HEK293 (cell line): ENCODE data around the gene THSD4.
A peak's percentile ranks its signal among the peaks of the same experiment; 100 is the strongest.

Experiments used
- BCL11A ChIP-seq: fragments of 450-650 bp; formaldehyde crosslinking; IDR thresholded peaks from 2 replicates; pipeline ENCODE4 v1.5.1; 2016; ENCODE audit warnings: low read depth, missing biosample characterization, missing genetic modification characterization
- MEIS1 ChIP-seq: sonication (generic); formaldehyde crosslinking; IDR thresholded peaks from 2 replicates; pipeline ENCODE4 v1.8.1; 2022; ENCODE audit warnings: missing genetic modification reagents, mild to moderate bottlenecking, borderline replicate concordance
- REPIN1 ChIP-seq: fragments of 450-650 bp; formaldehyde crosslinking; IDR thresholded peaks from 2 replicates; pipeline ENCODE4 v1.5.1; 2017; ENCODE audit warnings: missing biosample characterization, missing genetic modification characterization, low read depth
- SP7 ChIP-seq: fragments of 450-650 bp; formaldehyde crosslinking; IDR thresholded peaks from 2 replicates; pipeline ENCODE4 v1.5.1; 2016; ENCODE audit warnings: missing biosample characterization, missing genetic modification characterization
- ZBTB7A ChIP-seq: fragments of 450-650 bp; formaldehyde crosslinking; IDR thresholded peaks from 2 replicates; pipeline ENCODE4 v1.5.1; 2016; ENCODE audit warnings: low read depth, missing biosample characterization, missing genetic modification characterization
- ZFP69B ChIP-seq: fragments of 450-650 bp; formaldehyde crosslinking; IDR thresholded peaks from 2 replicates; pipeline ENCODE4 v1.5.1; 2016; ENCODE audit warnings: missing biosample characterization, missing genetic modification characterization
- ZNF10 ChIP-seq: fragments of 450-650 bp; formaldehyde crosslinking; IDR thresholded peaks from 2 replicates; pipeline ENCODE4 v1.5.1; 2017; ENCODE audit warnings: missing biosample characterization, missing genetic modification characterization
- ZNF114 ChIP-seq: fragments of 450-650 bp; formaldehyde crosslinking; IDR thresholded peaks from 2 replicates; pipeline ENCODE4 v1.5.0; 2017; ENCODE audit warnings: missing biosample characterization, missing genetic modification characterization
- ZNF133 ChIP-seq: fragments of 450-650 bp; formaldehyde crosslinking; IDR thresholded peaks from 2 replicates; pipeline ENCODE4 v1.5.1; 2016; ENCODE audit warnings: missing biosample characterization, missing genetic modification characterization
- ZNF174 ChIP-seq: fragments of 450-650 bp; formaldehyde crosslinking; IDR thresholded peaks from 2 replicates; pipeline ENCODE4 v1.5.0; 2017; ENCODE audit warnings: missing biosample characterization, mild to moderate bottlenecking, missing genetic modification characterization
- ZNF2 ChIP-seq: fragments of 450-650 bp; formaldehyde crosslinking; IDR thresholded peaks from 2 replicates; pipeline ENCODE4 v1.5.1; 2016; ENCODE audit warnings: missing biosample characterization, missing genetic modification characterization
- ZNF23 ChIP-seq: fragments of 450-650 bp; formaldehyde crosslinking; IDR thresholded peaks from 2 replicates; pipeline ENCODE4 v1.5.1; 2016; ENCODE audit warnings: missing biosample characterization, missing genetic modification characterization, borderline replicate concordance
- ZNF335 ChIP-seq: fragments of 450-650 bp; formaldehyde crosslinking; conservative IDR thresholded peaks from 2 replicates; pipeline ENCODE4 v1.5.1; 2016; ENCODE audit warnings: missing biosample characterization, missing genetic modification characterization
- ZNF350 ChIP-seq: fragments of 450-650 bp; formaldehyde crosslinking; IDR thresholded peaks from 2 replicates; pipeline ENCODE4 v1.5.0; 2017; ENCODE audit warnings: missing biosample characterization, mild to moderate bottlenecking, missing genetic modification characterization
- ZNF37A ChIP-seq: fragments of 450-650 bp; IDR thresholded peaks from 2 replicates; pipeline ENCODE4 v1.5.1; 2018; ENCODE audit warnings: missing biosample characterization, missing genetic modification characterization
- ZNF426 ChIP-seq: fragments of 450-650 bp; formaldehyde crosslinking; IDR thresholded peaks from 2 replicates; pipeline ENCODE4 v1.5.1; 2017; ENCODE audit warnings: missing biosample characterization, missing genetic modification characterization, mild to moderate bottlenecking, inconsistent platforms, moderate library complexity
- ZNF473 ChIP-seq: fragments of 450-650 bp; formaldehyde crosslinking; IDR thresholded peaks from 2 replicates; pipeline ENCODE4 v1.5.1; 2017; ENCODE audit warnings: missing biosample characterization, missing genetic modification characterization
- ZNF501 ChIP-seq: fragments of 450-650 bp; formaldehyde crosslinking; IDR thresholded peaks from 2 replicates; pipeline ENCODE4 v1.5.1; 2016; ENCODE audit warnings: missing biosample characterization, missing genetic modification characterization
- ZNF510 ChIP-seq: fragments of 450-650 bp; formaldehyde crosslinking; IDR thresholded peaks from 2 replicates; pipeline ENCODE4 v1.5.1; 2018; ENCODE audit warnings: mild to moderate bottlenecking, missing genetic modification characterization, missing biosample characterization; ENCODE audit not compliant: insufficient replicate concordance
- ZNF544 ChIP-seq: fragments of 450-650 bp; formaldehyde crosslinking; IDR thresholded peaks from 2 replicates; pipeline ENCODE4 v1.5.0; 2017; ENCODE audit warnings: missing biosample characterization, missing genetic modification characterization
- ZNF548 ChIP-seq: fragments of 450-650 bp; formaldehyde crosslinking; IDR thresholded peaks from 2 replicates; pipeline ENCODE4 v1.5.1; 2016; ENCODE audit warnings: missing biosample characterization, missing genetic modification characterization
- ZNF585B ChIP-seq: fragments of 450-650 bp; formaldehyde crosslinking; IDR thresholded peaks from 2 replicates; pipeline ENCODE4 v1.5.1; 2016; ENCODE audit warnings: missing biosample characterization, missing genetic modification characterization
- ZNF596 ChIP-seq: fragments of 450-650 bp; IDR thresholded peaks from 2 replicates; pipeline ENCODE4 v1.5.0; 2018; ENCODE audit warnings: missing biosample characterization, mild to moderate bottlenecking, missing genetic modification characterization, moderate library complexity
- ZNF610 ChIP-seq: fragments of 450-650 bp; formaldehyde crosslinking; IDR thresholded peaks from 2 replicates; pipeline ENCODE4 v1.5.1; 2016; ENCODE audit warnings: missing biosample characterization, missing genetic modification characterization, borderline replicate concordance
- ZNF623 ChIP-seq: fragments of 450-650 bp; formaldehyde crosslinking; IDR thresholded peaks from 2 replicates; pipeline ENCODE4 v1.5.1; 2016; ENCODE audit warnings: missing biosample characterization, missing genetic modification characterization
- ZNF664 ChIP-seq: fragments of 450-650 bp; formaldehyde crosslinking; IDR thresholded peaks from 2 replicates; pipeline ENCODE4 v1.5.1; 2016; ENCODE audit warnings: missing biosample characterization, missing genetic modification characterization
- ZNF768 ChIP-seq: fragments of 450-650 bp; formaldehyde crosslinking; IDR thresholded peaks from 2 replicates; pipeline ENCODE4 v1.5.1; 2018; ENCODE audit warnings: missing biosample characterization, mild to moderate bottlenecking, missing genetic modification characterization
- ZNF785 ChIP-seq: fragments of 450-650 bp; formaldehyde crosslinking; IDR thresholded peaks from 2 replicates; pipeline ENCODE4 v1.5.1; 2016; ENCODE audit warnings: missing biosample characterization, missing genetic modification characterization
- ZNF791 ChIP-seq: fragments of 450-650 bp; formaldehyde crosslinking; IDR thresholded peaks from 2 replicates; pipeline ENCODE4 v1.5.1; 2016; ENCODE audit warnings: missing biosample characterization, missing genetic modification characterization
- ZNF843 ChIP-seq: fragments of 450-650 bp; formaldehyde crosslinking; IDR thresholded peaks from 2 replicates; pipeline ENCODE4 v1.5.1; 2016; ENCODE audit warnings: missing biosample characterization, missing genetic modification characterization
- TF ChIP-seq, protein P1 (sequence below): fragments of 450-650 bp; formaldehyde crosslinking; IDR thresholded peaks from 2 replicates; pipeline ENCODE4 v1.5.1; 2016; ENCODE audit warnings: missing biosample characterization, missing genetic modification characterization
- TF ChIP-seq, protein P2 (sequence below): fragments of 450-650 bp; formaldehyde crosslinking; IDR thresholded peaks from 2 replicates; pipeline ENCODE4 v1.5.1; 2016; ENCODE audit warnings: missing biosample characterization, missing genetic modification characterization, low read depth
- TF ChIP-seq, protein P3 (sequence below): fragments of 450-650 bp; formaldehyde crosslinking; IDR thresholded peaks from 2 replicates; pipeline ENCODE4; 2016; ENCODE audit warnings: missing biosample characterization, missing genetic modification characterization
- TF ChIP-seq, protein P4 (sequence below): fragments of 450-650 bp; IDR thresholded peaks from 2 replicates; pipeline ENCODE4 v1.5.1; 2018; ENCODE audit warnings: missing biosample characterization, missing genetic modification characterization

Gene THSD4

DNA sequence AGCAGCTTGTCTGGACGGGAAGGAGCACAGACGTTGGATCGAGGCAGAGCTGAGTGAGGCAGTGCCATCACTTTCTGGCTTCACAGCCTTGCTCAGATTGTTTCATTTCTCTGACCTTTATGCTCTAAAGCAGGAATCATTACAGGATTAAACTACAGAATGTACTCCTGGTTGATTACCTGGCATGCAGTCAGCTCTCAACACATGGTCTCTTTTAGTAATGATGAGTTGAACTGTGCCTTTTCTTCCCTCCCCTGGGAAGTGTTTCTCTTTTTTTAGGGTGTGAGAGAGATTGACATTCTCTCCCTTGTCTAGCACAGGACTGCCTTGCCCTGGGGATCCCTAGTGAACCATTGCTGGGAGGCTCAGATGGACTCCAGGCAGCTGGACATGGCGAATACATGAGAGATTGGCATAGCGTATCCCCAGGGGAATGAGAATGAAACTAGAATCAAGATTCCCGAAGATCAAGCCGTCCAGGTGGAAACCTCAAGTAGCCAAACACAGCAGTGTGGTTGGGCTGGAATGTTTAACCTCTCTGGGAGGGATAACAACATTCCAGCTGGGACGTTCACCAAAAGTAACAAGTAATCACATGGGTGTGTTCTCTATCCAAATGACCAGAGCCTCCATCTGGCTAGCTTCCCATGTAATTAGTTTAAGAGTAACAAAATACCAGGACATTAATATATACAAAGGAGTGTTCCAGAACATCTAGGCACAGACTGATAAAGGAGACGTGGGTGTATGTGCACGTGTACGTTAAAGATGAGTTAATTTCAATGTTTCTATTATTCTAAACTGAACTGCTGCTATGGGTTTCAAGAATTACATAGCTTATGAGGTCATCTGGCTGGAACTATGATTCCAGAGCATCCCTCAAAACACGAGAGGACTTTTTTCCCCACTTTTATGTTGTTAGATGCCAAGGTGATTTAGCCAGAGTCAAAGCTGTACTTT, 576.5 kb downstream of the THSD4 start (continued):
- TF ChIP-seq ZNF843 (tag by site-specific recombination) (peak; percentile 53), ZNF23 (no peak), ZNF585B (tag by site-specific recombination) (no peak), ZNF426 (tag by site-specific recombination) (no peak), ZNF544 (tag by site-specific recombination) (no peak), ZNF664 (tag by site-specific recombination) (no peak), ZNF114 (tag by site-specific recombination) (no peak), REPIN1 (tag by site-specific recombination) (no peak), MEIS1 (CRISPR knock-in tag) (no peak), ZNF350 (no peak), SP7 (tag by site-specific recombination) (peak; percentile 34; the same call in 1 of the 2 replicates), BCL11A (no peak), ZNF37A (no peak), ZNF133 (tag by site-specific recombination) (no peak), ZNF610 (tag by site-specific recombination) (no peak), ZNF768 (no peak), ZBTB7A (tag by site-specific recombination) (no peak), ZNF623 (tag by site-specific recombination) (no peak), ZNF473 (no peak), ZFP69B (tag by site-specific recombination) (no peak), ZNF2 (tag by site-specific recombination) (no peak), ZNF548 (tag by site-specific recombination) (no peak), ZNF335 (no peak), ZNF510 (tag by site-specific recombination) (no peak), ZNF596 (tag by site-specific recombination) (no peak), ZNF10 (tag by site-specific recombination) (no peak), ZNF791 (tag by site-specific recombination) (no peak), ZNF174 (no peak), ZNF785 (tag by site-specific recombination) (no peak), ZNF501 (tag by site-specific recombination) (no peak)
- TF ChIP-seq, protein P1, sequence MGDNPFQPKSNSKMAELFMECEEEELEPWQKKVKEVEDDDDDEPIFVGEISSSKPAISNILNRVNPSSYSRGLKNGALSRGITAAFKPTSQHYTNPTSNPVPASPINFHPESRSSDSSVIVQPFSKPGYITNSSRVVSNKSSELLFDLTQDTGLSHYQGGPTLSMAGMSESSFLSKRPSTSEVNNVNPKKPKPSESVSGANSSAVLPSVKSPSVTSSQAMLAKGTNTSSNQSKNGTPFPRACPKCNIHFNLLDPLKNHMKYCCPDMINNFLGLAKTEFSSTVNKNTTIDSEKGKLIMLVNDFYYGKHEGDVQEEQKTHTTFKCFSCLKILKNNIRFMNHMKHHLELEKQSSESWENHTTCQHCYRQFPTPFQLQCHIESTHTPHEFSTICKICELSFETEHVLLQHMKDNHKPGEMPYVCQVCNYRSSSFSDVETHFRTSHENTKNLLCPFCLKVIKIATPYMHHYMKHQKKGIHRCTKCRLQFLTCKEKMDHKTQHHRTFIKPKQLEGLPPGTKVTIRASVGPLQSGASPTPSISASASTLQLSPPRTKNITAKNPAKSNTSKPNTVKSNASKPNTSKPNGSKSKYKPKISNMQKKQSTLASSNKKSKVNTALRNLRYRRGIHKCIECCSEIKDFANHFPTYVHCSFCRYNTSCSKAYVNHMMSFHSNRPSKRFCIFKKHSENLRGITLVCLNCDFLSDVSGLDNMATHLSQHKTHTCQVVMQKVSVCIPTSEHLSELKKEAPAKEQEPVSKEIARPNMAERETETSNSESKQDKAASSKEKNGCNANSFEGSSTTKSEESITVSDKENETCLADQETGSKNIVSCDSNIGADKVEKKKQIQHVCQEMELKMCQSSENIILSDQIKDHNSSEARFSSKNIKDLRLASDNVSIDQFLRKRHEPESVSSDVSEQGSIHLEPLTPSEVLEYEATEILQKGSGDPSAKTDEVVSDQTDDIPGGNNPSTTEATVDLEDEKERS: no peak
- TF ChIP-seq, protein P2, sequence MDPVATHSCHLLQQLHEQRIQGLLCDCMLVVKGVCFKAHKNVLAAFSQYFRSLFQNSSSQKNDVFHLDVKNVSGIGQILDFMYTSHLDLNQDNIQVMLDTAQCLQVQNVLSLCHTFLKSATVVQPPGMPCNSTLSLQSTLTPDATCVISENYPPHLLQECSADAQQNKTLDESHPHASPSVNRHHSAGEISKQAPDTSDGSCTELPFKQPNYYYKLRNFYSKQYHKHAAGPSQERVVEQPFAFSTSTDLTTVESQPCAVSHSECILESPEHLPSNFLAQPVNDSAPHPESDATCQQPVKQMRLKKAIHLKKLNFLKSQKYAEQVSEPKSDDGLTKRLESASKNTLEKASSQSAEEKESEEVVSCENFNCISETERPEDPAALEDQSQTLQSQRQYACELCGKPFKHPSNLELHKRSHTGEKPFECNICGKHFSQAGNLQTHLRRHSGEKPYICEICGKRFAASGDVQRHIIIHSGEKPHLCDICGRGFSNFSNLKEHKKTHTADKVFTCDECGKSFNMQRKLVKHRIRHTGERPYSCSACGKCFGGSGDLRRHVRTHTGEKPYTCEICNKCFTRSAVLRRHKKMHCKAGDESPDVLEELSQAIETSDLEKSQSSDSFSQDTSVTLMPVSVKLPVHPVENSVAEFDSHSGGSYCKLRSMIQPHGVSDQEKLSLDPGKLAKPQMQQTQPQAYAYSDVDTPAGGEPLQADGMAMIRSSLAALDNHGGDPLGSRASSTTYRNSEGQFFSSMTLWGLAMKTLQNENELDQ (tag by site-specific recombination): no peak
- TF ChIP-seq, protein P3, sequence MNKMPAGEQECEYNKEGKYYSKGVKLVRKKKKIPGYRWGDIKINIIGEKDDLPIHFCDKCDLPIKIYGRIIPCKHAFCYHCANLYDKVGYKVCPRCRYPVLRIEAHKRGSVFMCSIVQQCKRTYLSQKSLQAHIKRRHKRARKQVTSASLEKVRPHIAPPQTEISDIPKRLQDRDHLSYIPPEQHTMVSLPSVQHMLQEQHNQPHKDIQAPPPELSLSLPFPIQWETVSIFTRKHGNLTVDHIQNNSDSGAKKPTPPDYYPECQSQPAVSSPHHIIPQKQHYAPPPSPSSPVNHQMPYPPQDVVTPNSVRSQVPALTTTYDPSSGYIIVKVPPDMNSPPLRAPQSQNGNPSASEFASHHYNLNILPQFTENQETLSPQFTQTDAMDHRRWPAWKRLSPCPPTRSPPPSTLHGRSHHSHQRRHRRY: no peak
- TF ChIP-seq, protein P4, sequence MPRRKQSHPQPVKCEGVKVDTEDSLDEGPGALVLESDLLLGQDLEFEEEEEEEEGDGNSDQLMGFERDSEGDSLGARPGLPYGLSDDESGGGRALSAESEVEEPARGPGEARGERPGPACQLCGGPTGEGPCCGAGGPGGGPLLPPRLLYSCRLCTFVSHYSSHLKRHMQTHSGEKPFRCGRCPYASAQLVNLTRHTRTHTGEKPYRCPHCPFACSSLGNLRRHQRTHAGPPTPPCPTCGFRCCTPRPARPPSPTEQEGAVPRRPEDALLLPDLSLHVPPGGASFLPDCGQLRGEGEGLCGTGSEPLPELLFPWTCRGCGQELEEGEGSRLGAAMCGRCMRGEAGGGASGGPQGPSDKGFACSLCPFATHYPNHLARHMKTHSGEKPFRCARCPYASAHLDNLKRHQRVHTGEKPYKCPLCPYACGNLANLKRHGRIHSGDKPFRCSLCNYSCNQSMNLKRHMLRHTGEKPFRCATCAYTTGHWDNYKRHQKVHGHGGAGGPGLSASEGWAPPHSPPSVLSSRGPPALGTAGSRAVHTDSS (tag by site-specific recombination): no peak; the same call in 1 of the 2 replicates
